GM12872 (cell line): ENCODE data around the gene AP2A2.

ENCODE experiments used
- CTCF ChIP-seq: IDR thresholded peaks from 3 replicates; pipeline ENCODE4 v1.5.1; 2011; ENCODE audit warnings: low read depth, mild to moderate bottlenecking, low read length, moderate library complexity; ENCODE audit not compliant: insufficient read depth

AP2A2 gene

GRCh38 chr11:991034-991433 is 65.4 kb downstream of the AP2A2 start:
- TF ChIP-seq CTCF: no peak

GRCh38 chr11:991711-992307 is 66.1 kb downstream of the AP2A2 start:
- no peak for TF ChIP-seq CTCF

GRCh38 chr11:992577-992976 is 66.9 kb downstream of the AP2A2 start:
- no peak for TF ChIP-seq CTCF

- TF ChIP-seq CTCF: no peak
Measured at GRCh38 chr11:993632-994167, 68.0 kb downstream of the AP2A2 start.

GRCh38 chr11:995044-995751 is 69.5 kb downstream of the AP2A2 start:
- TF ChIP-seq CTCF: no peak

- TF ChIP-seq CTCF: no peak
Measured at GRCh38 chr11:995752-996420, 70.2 kb downstream of the AP2A2 start.

- TF ChIP-seq CTCF: no peak
Measured at GRCh38 chr11:996681-997080, 71.0 kb downstream of the AP2A2 start.
